Glutamatergic neuron (in vitro differentiated cells): ENCODE data around the gene RPTN. TPM values are rescaled to one million over a fixed set of nuclear protein-coding genes. Genes with fewer than 3 reads are reported as not detected.

Experiments used
- DNase-seq: peaks from one replicate; pipeline ENCODE4 v3.0.0; 2022
- H3K27ac Mint-ChIP-seq: one replicate; pipeline ENCODE4 v1.8.0; 2020; ENCODE audit warnings: mild to moderate bottlenecking, mixed read lengths, inconsistent platforms; ENCODE audit not compliant: unreplicated experiment
- H3K27me3 Mint-ChIP-seq: one replicate; pipeline ENCODE4 v1.8.0; 2020; ENCODE audit warnings: mild to moderate bottlenecking, moderate library complexity, mixed read lengths, inconsistent platforms; ENCODE audit not compliant: unreplicated experiment
- H3K36me3 Mint-ChIP-seq: one replicate; pipeline ENCODE4 v1.8.0; 2020; ENCODE audit warnings: mild to moderate bottlenecking, mixed read lengths, inconsistent platforms; ENCODE audit not compliant: unreplicated experiment
- H3K4me1 Mint-ChIP-seq: one replicate; pipeline ENCODE4 v1.8.0; 2020; ENCODE audit warnings: mild to moderate bottlenecking, low read depth, mixed read lengths, inconsistent platforms; ENCODE audit not compliant: unreplicated experiment
- H3K4me3 Mint-ChIP-seq: one replicate; pipeline ENCODE4 v1.8.0; 2020; ENCODE audit warnings: mild to moderate bottlenecking, mixed read lengths, inconsistent platforms; ENCODE audit not compliant: unreplicated experiment
- H3K9me3 Mint-ChIP-seq: one replicate; pipeline ENCODE4 v1.8.0; 2020; ENCODE audit warnings: mild to moderate bottlenecking, moderate library complexity, mixed read lengths, inconsistent platforms; ENCODE audit not compliant: unreplicated experiment
- CTCF ChIP-seq: fragments of 200-600 bp; sonication (generic); IDR thresholded peaks from one replicate; pipeline ENCODE4 v1.5.0; 2021; ENCODE audit not compliant: partially characterized antibody, unreplicated experiment
- total RNA-seq: library from RNA; stranded (reverse); fragmentation: NEBNext Ultra II Directional; extraction: Animal tissue kit (Norgen Biotek cat#: 25700); gene quantifications from one replicate; pipeline ENCODE4 v1.2.1, GENCODE V29; 2021; ENCODE audit not compliant: unreplicated experiment

RPTN gene
- total RNA-seq, 1 donor from 2014 or later: not detected

GRCh38 chr1:152111515-152111968 is 47.5 kb downstream of the RPTN start:
- no peaks in the 10 kb centered on the region for H3K36me3 Mint-ChIP-seq
- H3K4me1 Mint-ChIP-seq: peaks cover 4% of the 10 kb centered on the region
- no peak for TF ChIP-seq CTCF
- peaks cover 6% of the 10 kb centered on the region for H3K9me3 Mint-ChIP-seq
- H3K27ac Mint-ChIP-seq: no peak overlapping the region
- DNase-seq: peak; percentile 75
- H3K4me3 Mint-ChIP-seq: no peak overlapping the region
- peaks cover 2% of the 10 kb centered on the region for H3K27me3 Mint-ChIP-seq

- Mint-ChIP-seq H3K4me3 (no peak overlapping the region), H3K27me3 (peaks cover 2% of the 10 kb centered on the region), H3K4me1 (peaks cover 4% of the 10 kb centered on the region), H3K27ac (no peak overlapping the region), H3K9me3 (peaks cover 8% of the 10 kb centered on the region), H3K36me3 (no peaks in the 10 kb centered on the region)
- no peak for TF ChIP-seq CTCF
- peak; percentile 58 for DNase-seq
Observed at GRCh38 chr1:152110860-152111514, 48.0 kb downstream of the RPTN start.

GRCh38 chr1:152110365-152110859 is 48.6 kb downstream of the RPTN start:
- TF ChIP-seq CTCF: no peak
- peaks cover 2% of the 10 kb centered on the region for H3K27me3 Mint-ChIP-seq
- no peak overlapping the region for H3K27ac Mint-ChIP-seq
- peaks cover 4% of the 10 kb centered on the region for H3K4me1 Mint-ChIP-seq
- no peak overlapping the region for H3K4me3 Mint-ChIP-seq
- no peaks in the 10 kb centered on the region for H3K36me3 Mint-ChIP-seq
- H3K9me3 Mint-ChIP-seq: peaks cover 8% of the 10 kb centered on the region
- DNase-seq: peak; percentile 57

GRCh38 chr1:152109998-152110294 is 49.1 kb downstream of the RPTN start:
- peaks cover 8% of the 10 kb centered on the region for H3K9me3 Mint-ChIP-seq
- TF ChIP-seq CTCF: no peak
- H3K27me3 Mint-ChIP-seq: no peaks in the 10 kb centered on the region
- peaks cover 4% of the 10 kb centered on the region for H3K4me1 Mint-ChIP-seq
- H3K4me3 Mint-ChIP-seq: no peak overlapping the region
- DNase-seq: no peak
- no peak overlapping the region for H3K27ac Mint-ChIP-seq
- H3K36me3 Mint-ChIP-seq: no peaks in the 10 kb centered on the region

- DNase-seq: no peak
- peaks cover 4% of the 10 kb centered on the region for H3K4me1 Mint-ChIP-seq
- no peak for TF ChIP-seq CTCF
- no peak overlapping the region for H3K4me3 Mint-ChIP-seq
- H3K9me3 Mint-ChIP-seq: peaks cover 8% of the 10 kb centered on the region
- no peaks in the 10 kb centered on the region for H3K36me3 Mint-ChIP-seq
- H3K27me3 Mint-ChIP-seq: no peaks in the 10 kb centered on the region
- no peak overlapping the region for H3K27ac Mint-ChIP-seq
Observed at GRCh38 chr1:152109231-152109997, 49.6 kb downstream of the RPTN start.
